IMR-90 (cell line): Measurements from ENCODE around the gene PRXL2B. TPM values are rescaled to one million over a fixed set of nuclear protein-coding genes. Genes with fewer than 3 reads are reported as not detected.

ENCODE experiments used
- ATAC-seq: fragments of 200-7000 bp; cut with Tn5 transposase; 2 replicates; pipeline ENCODE4 v1.9.1; 2020; ENCODE audit warnings: low read depth, mild to moderate bottlenecking, moderate library complexity
- BruUV-seq: library from RNA; stranded (reverse); fragments of 400-500 nt; replicated peaks from 2 replicates; lab custom pipeline; 2021; lab: Mats Ljungman, UMichigan
- CTCF ChIA-PET: fragments of 300-600 bp; formaldehyde crosslinking; extraction: SDS; loops from one replicate; lab custom pipeline; 2021; ENCODE audit warnings: antibody characterized with exemption; lab: Yijun Ruan, JAX
- POLR2A ChIA-PET: fragments of 300-600 bp; sonication (Branson Sonifier 250); formaldehyde crosslinking; loops from one replicate; lab custom pipeline; 2022; ENCODE audit warnings: antibody characterized with exemption; ENCODE audit not compliant: unreplicated experiment; lab: Charles Lee
- DNase-seq: peaks from one replicate; pipeline ENCODE4 v3.0.0; 2013
- H2AFZ ChIP-seq: replicated peaks from 2 replicates; pipeline ENCODE3; 2013; ENCODE audit warnings: low read length, mild to moderate bottlenecking; ENCODE audit not compliant: poor library complexity
- H2AK5ac ChIP-seq: 2 replicates; pipeline ENCODE4 v1.6.1; 2013; ENCODE audit warnings: low read depth, low read length, inconsistent platforms
- H2AK9ac ChIP-seq: replicated peaks from 2 replicates; pipeline ENCODE3; 2013; ENCODE audit warnings: mild to moderate bottlenecking, low read depth, low read length, moderate library complexity; ENCODE audit not compliant: poor library complexity
- H2BK120ac ChIP-seq: 2 replicates; pipeline ENCODE4 v1.6.1; 2013; ENCODE audit warnings: low read depth, low read length, inconsistent platforms
- H2BK15ac ChIP-seq: 3 replicates; pipeline ENCODE4 v1.6.1; 2013; ENCODE audit warnings: low read depth, low read length, inconsistent platforms
- H2BK20ac ChIP-seq: 2 replicates; pipeline ENCODE4 v1.6.1; 2013; ENCODE audit warnings: low read depth, mild to moderate bottlenecking, inconsistent platforms, low read length, moderate library complexity
- H2BK5ac ChIP-seq: 2 replicates; pipeline ENCODE4 v1.6.1; 2013; ENCODE audit warnings: mild to moderate bottlenecking, low read depth, low read length, inconsistent platforms; ENCODE audit not compliant: poor library complexity, severe bottlenecking
- H3K14ac ChIP-seq: replicated peaks from 2 replicates; pipeline ENCODE4 v1.6.1; 2013; ENCODE audit warnings: low read depth, low read length, inconsistent platforms
- H3K18ac ChIP-seq: 2 replicates; pipeline ENCODE4 v1.6.1; 2013; ENCODE audit warnings: low read depth, low read length, control low read depth
- H3K23ac ChIP-seq: 2 replicates; pipeline ENCODE4 v1.6.1; 2013; ENCODE audit warnings: low read depth, low read length, inconsistent platforms
- H3K27ac ChIP-seq: 2 replicates; pipeline ENCODE4 v1.5.1; 2013; ENCODE audit warnings: mild to moderate bottlenecking, control low read depth, low read length; ENCODE audit not compliant: insufficient read depth
- H3K27me3 ChIP-seq: 2 replicates; pipeline ENCODE4 v1.6.1; 2013; ENCODE audit warnings: low read length; ENCODE audit not compliant: control insufficient read depth, insufficient read depth
- H3K36me3 ChIP-seq: 2 replicates; pipeline ENCODE4 v1.6.1; 2013; ENCODE audit warnings: low read length, mixed read lengths; ENCODE audit not compliant: control insufficient read depth, insufficient read depth
- H3K4ac ChIP-seq: 2 replicates; pipeline ENCODE4 v1.6.1; 2013; ENCODE audit warnings: low read depth, low read length, inconsistent platforms
- H3K4me1 ChIP-seq: 2 replicates; pipeline ENCODE4 v1.6.1; 2013; ENCODE audit warnings: low read length, mixed read lengths; ENCODE audit not compliant: control insufficient read depth, insufficient read depth
- H3K4me2 ChIP-seq: 2 replicates; pipeline ENCODE4 v1.6.1; 2013; ENCODE audit warnings: low read depth, mild to moderate bottlenecking, control low read depth, low read length, moderate library complexity
- H3K4me3 ChIP-seq: 2 replicates; pipeline ENCODE4 v1.5.1; 2013; ENCODE audit warnings: low read depth, mild to moderate bottlenecking, control low read depth, low read length, moderate library complexity; ENCODE audit not compliant: insufficient read depth
- H3K56ac ChIP-seq: 2 replicates; pipeline ENCODE4 v1.6.1; 2013; ENCODE audit warnings: low read length, inconsistent platforms; ENCODE audit not compliant: insufficient read depth; ENCODE audit errors: extremely low read depth
- H3K79me1 ChIP-seq, 2 experiments: 2 replicates each; pipeline ENCODE4 v1.6.1; 2013; ENCODE audit warnings: low read length in 2 of 2, inconsistent platforms in 1 of 2, low read depth in 1 of 2
- H3K9ac ChIP-seq: 2 replicates; pipeline ENCODE4 v1.6.1; 2013; ENCODE audit warnings: low read depth, low read length, control low read depth
- H3K9me1 ChIP-seq: 2 replicates; pipeline ENCODE4 v1.6.1; 2013; ENCODE audit warnings: low read length, inconsistent platforms; ENCODE audit not compliant: insufficient read depth
- H3K9me3 ChIP-seq: 2 replicates; pipeline ENCODE4 v1.6.1; 2013; ENCODE audit warnings: low read length; ENCODE audit not compliant: control insufficient read depth, insufficient read depth
- H4K20me1 ChIP-seq: 2 replicates; pipeline ENCODE4 v1.6.1; 2013; ENCODE audit warnings: low read length, inconsistent platforms; ENCODE audit not compliant: insufficient read depth
- H4K5ac ChIP-seq: 2 replicates; pipeline ENCODE4 v1.6.1; 2013; ENCODE audit warnings: mild to moderate bottlenecking, low read depth, low read length, control low read depth
- H4K8ac ChIP-seq, 2 experiments: 2 replicates each; pipeline ENCODE4 v1.6.1; 2013; ENCODE audit warnings: low read depth in 2 of 2, low read length in 2 of 2, control low read depth in 1 of 2, inconsistent platforms in 1 of 2
- H4K91ac ChIP-seq: 2 replicates; pipeline ENCODE4 v1.6.1; 2013; ENCODE audit warnings: low read depth, low read length, inconsistent platforms; ENCODE audit not compliant: insufficient read depth
- MAFK ChIP-seq: IDR thresholded peaks from 2 replicates; pipeline ENCODE4 v1.6.1; 2012; ENCODE audit warnings: low read depth, low read length, improper control_type of control experiment
- WGBS, 2 experiments: methylation state at CpG; one replicate each; pipeline versions ENCODE4 v1.1.5 to v1.1.7; 2013; ENCODE audit warnings: missing lambda C conversion rate in 2 of 2; ENCODE audit not compliant: insufficient read length in 1 of 2; ENCODE audit errors: extremely low coverage in 2 of 2; 5-methylcytosine and 5-hydroxymethylcytosine counted together
- dilution Hi-C: fragments of 300-500 bp; cut with HindIII; formaldehyde crosslinking; loops from one replicate; pipeline ENCODE4 v1.14.3; 2018; ENCODE audit warnings: low sequenced_read_pairs; ENCODE audit not compliant: unreplicated experiment
- in situ Hi-C: fragments of 300-500 bp; cut with MboI; formaldehyde crosslinking; loops from 3 replicates; pipeline ENCODE4 v1.14.3; 2019; ENCODE audit warnings: low sequenced_read_pairs, inconsistent platforms, mixed read lengths
- intact Hi-C: fragments of 100-400 bp; cut with micrococcal nuclease; formaldehyde crosslinking; loops from 2 replicates; pipeline ENCODE4 v1.10.0; 2022
- polyA plus RNA-seq, 3 experiments: library from polyadenylated mRNA; depleted of rRNA; stranded (reverse); fragments of >200 nt; gene quantifications; 2 replicates each; pipeline ENCODE4 v1.2.3, GENCODE V29; 2012; ENCODE audit warnings: low replicate concordance in 1 of 3
- total RNA-seq: library from RNA; depleted of rRNA; stranded (reverse); fragments of >200 nt; gene quantifications from 2 replicates; pipeline ENCODE4 v1.2.3, GENCODE V29; 2012

Gene PRXL2B
- total and polyA plus RNA-seq, 2 of the 4 experiments (the other 2 are of a cell fraction), result 10.9 to 22.3 TPM

DNA sequence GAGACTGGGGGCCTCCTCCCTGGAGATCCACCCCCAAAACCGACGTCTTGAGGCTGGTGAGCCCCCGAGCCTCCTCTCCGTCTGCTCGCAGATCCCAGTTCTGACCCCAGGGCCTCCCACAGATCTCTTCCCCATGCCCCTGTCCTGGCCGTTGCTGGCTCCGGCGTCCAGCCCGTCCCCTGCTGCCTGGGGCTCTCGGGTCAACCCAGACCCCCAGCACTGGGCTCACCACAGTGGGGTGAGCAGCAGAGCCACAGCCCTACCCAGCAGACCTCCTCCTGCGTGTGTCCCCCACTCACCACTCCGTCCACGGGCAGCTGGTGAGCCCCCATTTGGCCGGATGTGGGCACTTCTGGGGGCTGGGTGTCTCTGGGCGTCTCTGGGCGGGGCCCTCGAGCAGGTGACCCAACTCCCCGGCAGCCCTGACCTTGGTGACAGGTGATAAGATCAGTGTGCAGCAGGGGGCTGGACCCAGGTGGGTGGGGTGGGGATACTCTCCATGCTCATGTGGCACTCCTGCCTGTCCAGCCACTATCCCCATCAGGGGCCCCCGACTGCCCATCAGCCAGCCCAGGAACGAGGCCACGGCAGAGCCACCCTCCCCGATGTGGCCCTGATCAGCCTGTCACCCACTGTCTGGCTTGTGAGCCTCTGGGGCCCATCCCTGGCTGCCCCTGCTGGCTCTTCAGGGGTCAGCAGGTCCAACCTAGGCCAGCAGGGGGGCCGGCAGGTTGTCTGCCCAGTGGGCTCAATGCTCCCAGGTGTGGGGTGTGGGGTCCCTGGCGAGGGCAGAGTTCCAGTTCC, 29.7 kb upstream of the PRXL2B start:
- Histone ChIP-seq H3K4me1 (no peaks in the 10 kb centered on the region), H2AK9ac (peak overlapping the region; percentile 47), H2AFZ (peak overlapping the region; percentile 98), H3K79me1 (no peaks in the 10 kb centered on the region), H4K8ac (peak overlapping the region; percentile 80 to 88; a peak in 3 of 4 replicates), H2BK5ac (no peak overlapping the region), H2BK120ac (peak overlapping the region; percentile 24; the same call in 1 of the 2 replicates), H3K56ac (no peak overlapping the region), H2BK20ac (no peak overlapping the region), H3K27ac (no peak overlapping the region), H3K4me3 (peak overlapping the region; percentile 44), H3K4me2 (peak overlapping the region; percentile 90), H4K91ac (peak overlapping the region; percentile 58; the same call in 1 of the 2 replicates), H3K18ac (no peak overlapping the region; the same call in 1 of the 2 replicates), H3K4ac (peak overlapping the region; percentile 72), H3K36me3 (no peaks in the 10 kb centered on the region), H4K20me1 (no peaks in the 10 kb centered on the region), H3K9me1 (no peaks in the 10 kb centered on the region), H4K5ac (peak overlapping the region; percentile 78), H3K27me3 (no peaks in the 10 kb centered on the region; the same call in 1 of the 2 replicates), H3K9ac (peak overlapping the region; percentile 70; the same call in 1 of the 2 replicates), H3K14ac (peak overlapping the region; percentile 89), H2AK5ac (no peak overlapping the region), H3K9me3 (no peaks in the 10 kb centered on the region), H2BK15ac (no peak overlapping the region), H3K23ac (no peak overlapping the region)
- peak; percentile 41 for ATAC-seq
- intact Hi-C loops (loop anchor here (1.0 kb wide), 1 partner anchor 86 kb away; no protein-coding TSS in a partner anchor), dilution Hi-C loops (no loop called here), in situ Hi-C loops (no loop called here)
- POLR2A ChIA-PET, result no interaction called here
- no TSS peak for BruUV-seq
- CTCF ChIA-PET, result no interaction called here
- DNase-seq, result no peak
- WGBS, 2 experiments, result 37% methylated on average over 10 of the region's 24 CpGs; no CpG with 5 or more reads in 1 of the 2 experiments
- no peak for TF ChIP-seq MAFK
